DND-41 (cell line): ENCODE measurements around the gene PTCRA.

Experiments used
- ATAC-seq: fragments of 200-7000 bp; cut with Tn5 transposase; 3 replicates; pipeline ENCODE4 v1.9.1; 2021; ENCODE audit warnings: low read depth; ENCODE audit not compliant: insufficient read depth
- DNase-seq: peaks from one replicate; pipeline ENCODE4 v3.0.0-alpha.2; 2020
- H2AFZ ChIP-seq: 2 replicates; pipeline ENCODE4 v1.6.0; 2012; ENCODE audit warnings: low read depth, low read length
- H3K27ac ChIP-seq: 2 replicates; pipeline ENCODE4 v1.5.1; 2012; ENCODE audit warnings: low read length, inconsistent platforms
- H3K27me3 ChIP-seq: fragments of 200-600 bp; sonication (generic); 2 replicates; pipeline ENCODE4 v1.6.0; 2012; ENCODE audit warnings: low read length, mild to moderate bottlenecking, inconsistent platforms; ENCODE audit not compliant: insufficient read depth, poor library complexity
- H3K36me3 ChIP-seq: 2 replicates; pipeline ENCODE4 v1.5.1; 2012; ENCODE audit warnings: low read length, inconsistent platforms; ENCODE audit not compliant: insufficient read depth
- H3K4me1 ChIP-seq: 2 replicates; pipeline ENCODE4 v1.5.1; 2012; ENCODE audit warnings: mild to moderate bottlenecking, low read length; ENCODE audit not compliant: insufficient read depth
- H3K4me2 ChIP-seq: 2 replicates; pipeline ENCODE4 v1.6.0; 2012; ENCODE audit warnings: mild to moderate bottlenecking, moderate library complexity, low read length, inconsistent platforms; ENCODE audit not compliant: insufficient read depth
- H3K4me3 ChIP-seq, 2 experiments: fragments of 200-600 bp in 1 of 2; shearing (Covaris generic) in 1 of 2; 2 replicates each; pipeline ENCODE4 v1.5.1; 2012 to 2016; ENCODE audit warnings: inconsistent platforms in 2 of 2, low read length in 2 of 2, mild to moderate bottlenecking in 2 of 2, low read depth in 1 of 2, moderate library complexity in 1 of 2
- H3K79me2 ChIP-seq: 2 replicates; pipeline ENCODE4 v1.6.0; 2012; ENCODE audit warnings: low read length, inconsistent platforms; ENCODE audit not compliant: insufficient read depth
- H3K9ac ChIP-seq: 2 replicates; pipeline ENCODE4 v1.6.0; 2012; ENCODE audit warnings: low read depth, mild to moderate bottlenecking, inconsistent platforms, low read length, moderate library complexity
- H3K9me3 ChIP-seq: 2 replicates; pipeline ENCODE4 v1.5.1; 2012; ENCODE audit warnings: low read length, moderate library complexity, mild to moderate bottlenecking, inconsistent platforms; ENCODE audit not compliant: insufficient read depth, severe bottlenecking
- H4K20me1 ChIP-seq: 2 replicates; pipeline ENCODE4 v1.6.0; 2012; ENCODE audit warnings: low read length; ENCODE audit not compliant: insufficient read depth
- EZH2 ChIP-seq: IDR thresholded peaks from 3 replicates; pipeline ENCODE4 v1.6.1; 2012; ENCODE audit warnings: borderline replicate concordance, low read depth, mild to moderate bottlenecking, moderate library complexity, low read length, inconsistent platforms; ENCODE audit not compliant: severe bottlenecking
- TF ChIP-seq, protein P1 (sequence below): IDR thresholded peaks from 2 replicates; pipeline ENCODE4 v1.5.1; 2012; ENCODE audit warnings: borderline replicate concordance, low read length, moderate library complexity, mild to moderate bottlenecking; ENCODE audit not compliant: poor library complexity, severe bottlenecking; ENCODE audit errors: extremely low read depth

Gene PTCRA

DNA sequence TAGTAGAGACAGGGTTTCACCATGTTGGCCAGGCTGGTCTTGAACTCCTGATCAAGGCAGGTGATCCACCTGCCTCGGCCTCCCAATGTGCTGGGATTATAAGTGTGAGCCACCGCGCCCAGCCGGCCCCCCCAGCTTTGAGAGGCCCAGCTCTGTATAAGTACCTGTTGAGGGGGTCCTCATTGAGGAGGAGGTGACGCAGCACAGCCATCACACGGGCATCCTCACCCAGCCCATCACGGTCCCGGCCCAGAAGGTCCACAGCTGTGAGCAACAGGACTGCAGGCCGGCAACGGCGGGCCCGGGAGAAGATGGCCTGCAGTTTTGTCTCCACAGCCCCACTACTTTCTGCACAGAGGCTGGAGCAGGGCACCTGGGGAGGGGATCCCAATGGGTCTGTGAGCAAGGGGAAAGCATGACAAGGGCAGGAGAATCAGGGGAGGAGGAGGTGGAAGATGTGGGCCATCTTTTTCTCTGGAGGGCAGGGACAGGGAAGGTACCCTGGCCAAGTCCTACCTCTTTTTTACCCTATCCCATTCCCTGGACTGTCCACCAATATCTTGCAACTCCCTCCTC lies 52.4 kb downstream of the PTCRA start:
- Histone ChIP-seq H3K36me3 (peaks cover 55% of the 10 kb centered on the region), H4K20me1 (0 out of 2 replicates have a peak, but pooled peaks cover 2% of the 10 kb centered on the region), H3K4me1 (no peaks in the 10 kb centered on the region), H3K9me3 (no peaks in the 10 kb centered on the region), H3K9ac (no peak overlapping the region), H3K4me2 (no peak overlapping the region), H3K27ac (no peak overlapping the region), H3K27me3 (no peaks in the 10 kb centered on the region), H3K79me2 (no peaks in the 10 kb centered on the region), H3K4me3 (no peak overlapping the region), H2AFZ (no peak overlapping the region)
- DNase-seq, result no peak
- ATAC-seq, result no peak
- TF ChIP-seq, protein P1, sequence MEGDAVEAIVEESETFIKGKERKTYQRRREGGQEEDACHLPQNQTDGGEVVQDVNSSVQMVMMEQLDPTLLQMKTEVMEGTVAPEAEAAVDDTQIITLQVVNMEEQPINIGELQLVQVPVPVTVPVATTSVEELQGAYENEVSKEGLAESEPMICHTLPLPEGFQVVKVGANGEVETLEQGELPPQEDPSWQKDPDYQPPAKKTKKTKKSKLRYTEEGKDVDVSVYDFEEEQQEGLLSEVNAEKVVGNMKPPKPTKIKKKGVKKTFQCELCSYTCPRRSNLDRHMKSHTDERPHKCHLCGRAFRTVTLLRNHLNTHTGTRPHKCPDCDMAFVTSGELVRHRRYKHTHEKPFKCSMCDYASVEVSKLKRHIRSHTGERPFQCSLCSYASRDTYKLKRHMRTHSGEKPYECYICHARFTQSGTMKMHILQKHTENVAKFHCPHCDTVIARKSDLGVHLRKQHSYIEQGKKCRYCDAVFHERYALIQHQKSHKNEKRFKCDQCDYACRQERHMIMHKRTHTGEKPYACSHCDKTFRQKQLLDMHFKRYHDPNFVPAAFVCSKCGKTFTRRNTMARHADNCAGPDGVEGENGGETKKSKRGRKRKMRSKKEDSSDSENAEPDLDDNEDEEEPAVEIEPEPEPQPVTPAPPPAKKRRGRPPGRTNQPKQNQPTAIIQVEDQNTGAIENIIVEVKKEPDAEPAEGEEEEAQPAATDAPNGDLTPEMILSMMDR, result no peak
- TF ChIP-seq EZH2, result no peak

DNA sequence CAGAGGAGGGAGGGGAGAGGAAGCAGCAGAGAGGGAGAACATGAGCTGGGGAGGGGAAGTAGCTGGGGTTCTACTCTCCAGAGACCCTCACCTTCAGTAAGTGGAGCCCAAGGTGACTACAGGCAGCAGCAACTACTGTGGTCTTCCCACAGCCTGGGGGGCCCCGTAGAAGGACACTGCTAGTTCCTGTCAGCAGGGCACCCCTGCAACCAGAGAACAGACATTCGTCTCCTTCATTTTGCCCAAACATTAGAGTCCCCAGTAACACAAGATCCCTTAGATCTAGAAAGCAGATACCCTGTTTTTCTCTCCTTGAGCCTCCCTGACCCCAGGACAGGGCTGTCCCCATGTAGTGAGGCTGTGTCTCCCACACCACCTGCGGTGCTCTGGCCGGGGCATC lies 52.9 kb downstream of the PTCRA start:
- Histone ChIP-seq H3K79me2 (no peaks in the 10 kb centered on the region), H4K20me1 (0 out of 2 replicates have a peak, but pooled peaks cover 2% of the 10 kb centered on the region), H2AFZ (no peak overlapping the region), H3K9me3 (no peaks in the 10 kb centered on the region), H3K4me3 (no peak overlapping the region), H3K4me2 (no peak overlapping the region), H3K36me3 (peaks cover 52% of the 10 kb centered on the region), H3K4me1 (no peaks in the 10 kb centered on the region), H3K27me3 (no peaks in the 10 kb centered on the region), H3K9ac (no peak overlapping the region), H3K27ac (no peak overlapping the region)
- no peak for TF ChIP-seq EZH2
- TF ChIP-seq, protein P1, result no peak
- ATAC-seq (no peak), DNase-seq (no peak)

DNA sequence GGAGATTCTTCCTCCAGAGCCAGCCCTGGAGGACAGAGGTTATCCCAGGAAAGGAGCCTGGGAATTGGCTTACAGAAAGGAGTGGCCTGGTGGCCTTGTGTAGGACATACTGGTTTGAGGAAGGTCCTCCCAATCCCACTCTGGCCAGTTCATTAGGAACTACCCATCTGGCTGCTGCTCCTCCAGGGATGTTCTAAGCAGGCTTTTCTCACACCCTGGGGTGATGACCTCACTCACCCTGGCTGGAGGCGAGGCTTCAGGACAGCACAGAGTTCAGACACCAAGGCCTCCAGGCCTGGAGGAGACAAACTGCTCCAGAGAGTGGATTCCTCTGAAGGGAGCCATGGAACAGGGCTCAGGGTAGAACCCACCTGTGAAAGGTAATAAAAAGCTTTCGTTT lies 53.6 kb downstream of the PTCRA start:
- Histone ChIP-seq H3K4me3 (no peak overlapping the region), H3K4me1 (no peaks in the 10 kb centered on the region), H3K79me2 (no peaks in the 10 kb centered on the region), H2AFZ (no peak overlapping the region), H3K27ac (no peak overlapping the region), H3K4me2 (no peak overlapping the region), H4K20me1 (0 out of 2 replicates have a peak, but pooled peaks cover 2% of the 10 kb centered on the region), H3K9ac (no peak overlapping the region), H3K9me3 (no peaks in the 10 kb centered on the region), H3K27me3 (no peaks in the 10 kb centered on the region), H3K36me3 (peaks cover 51% of the 10 kb centered on the region)
- ATAC-seq, result no peak
- DNase-seq, result no peak
- no peak for TF ChIP-seq EZH2
- TF ChIP-seq, protein P1, result no peak
